ENCODE measurements around the gene C13orf46.

The C13orf46 gene

GRCh38 chr13:113981194-113981605 lies 7.3 kb upstream of the C13orf46 start:
- TF ChIP-seq, protein P1, sequence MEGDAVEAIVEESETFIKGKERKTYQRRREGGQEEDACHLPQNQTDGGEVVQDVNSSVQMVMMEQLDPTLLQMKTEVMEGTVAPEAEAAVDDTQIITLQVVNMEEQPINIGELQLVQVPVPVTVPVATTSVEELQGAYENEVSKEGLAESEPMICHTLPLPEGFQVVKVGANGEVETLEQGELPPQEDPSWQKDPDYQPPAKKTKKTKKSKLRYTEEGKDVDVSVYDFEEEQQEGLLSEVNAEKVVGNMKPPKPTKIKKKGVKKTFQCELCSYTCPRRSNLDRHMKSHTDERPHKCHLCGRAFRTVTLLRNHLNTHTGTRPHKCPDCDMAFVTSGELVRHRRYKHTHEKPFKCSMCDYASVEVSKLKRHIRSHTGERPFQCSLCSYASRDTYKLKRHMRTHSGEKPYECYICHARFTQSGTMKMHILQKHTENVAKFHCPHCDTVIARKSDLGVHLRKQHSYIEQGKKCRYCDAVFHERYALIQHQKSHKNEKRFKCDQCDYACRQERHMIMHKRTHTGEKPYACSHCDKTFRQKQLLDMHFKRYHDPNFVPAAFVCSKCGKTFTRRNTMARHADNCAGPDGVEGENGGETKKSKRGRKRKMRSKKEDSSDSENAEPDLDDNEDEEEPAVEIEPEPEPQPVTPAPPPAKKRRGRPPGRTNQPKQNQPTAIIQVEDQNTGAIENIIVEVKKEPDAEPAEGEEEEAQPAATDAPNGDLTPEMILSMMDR (IDR thresholded peaks at IDR 0.05; ENCODE audit: extremely low read depth, insufficient read depth, missing control alignments), result no peak
- in situ Hi-C loops (cut with MboI; ENCODE audit: low pct_unique_long_range_greater_than_20kb, low sequenced_read_pairs, unreplicated experiment), result no loop called here
- no peak for DNase-seq (ENCODE audit: low spot score)

GRCh38 chr13:113980489-113981064 lies 6.7 kb upstream of the C13orf46 start:
- in situ Hi-C loops (cut with MboI; ENCODE audit: low pct_unique_long_range_greater_than_20kb, low sequenced_read_pairs, unreplicated experiment), result no loop called here
- DNase-seq (ENCODE audit: low spot score), result no peak
- TF ChIP-seq, protein P1 (IDR thresholded peaks at IDR 0.05; ENCODE audit: extremely low read depth, insufficient read depth, missing control alignments), result no peak

DNA sequence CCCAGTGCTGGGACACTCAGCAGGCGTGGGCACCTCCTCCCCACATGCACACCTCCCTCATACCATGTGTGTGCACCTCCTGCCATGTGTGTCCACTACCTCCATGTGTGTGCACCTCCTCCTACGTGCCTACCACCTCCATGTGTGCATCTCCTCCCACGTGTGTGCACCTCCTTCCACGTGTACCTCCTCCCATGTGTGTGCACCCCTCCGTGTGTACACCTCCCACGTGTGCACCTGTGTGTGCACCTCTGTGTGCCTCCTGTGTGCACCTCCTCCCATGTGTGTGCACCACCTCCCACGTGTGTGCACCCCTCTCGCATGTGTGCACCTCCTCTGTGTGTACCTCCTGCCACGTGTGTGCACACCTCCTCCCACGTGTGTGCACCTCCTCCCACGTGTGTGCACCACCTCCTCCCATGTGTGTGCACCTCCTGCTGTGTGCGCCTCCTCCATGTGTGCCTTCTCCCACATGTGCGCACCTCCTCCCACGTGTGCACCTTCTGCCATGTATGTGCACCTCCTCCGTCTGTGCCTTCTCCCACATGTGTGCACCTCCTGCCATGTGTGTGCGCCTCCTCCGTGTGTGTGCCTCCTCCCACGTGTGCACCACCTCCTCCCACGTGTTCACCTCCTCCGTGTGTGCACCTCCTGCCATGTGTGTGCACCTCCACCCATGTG lies 6.1 kb upstream of the C13orf46 start:
- in situ Hi-C loops (cut with MboI; ENCODE audit: low pct_unique_long_range_greater_than_20kb, low sequenced_read_pairs, unreplicated experiment), result no loop called here
- TF ChIP-seq, protein P1 (IDR thresholded peaks at IDR 0.05; ENCODE audit: extremely low read depth, insufficient read depth, missing control alignments), result no peak
- no peak for DNase-seq (ENCODE audit: low spot score)

GRCh38 chr13:113978741-113979481 lies 5.0 kb upstream of the C13orf46 start:
- TF ChIP-seq, protein P1 (IDR thresholded peaks at IDR 0.05; ENCODE audit: extremely low read depth, insufficient read depth, missing control alignments), result no peak
- in situ Hi-C loops (cut with MboI; ENCODE audit: low pct_unique_long_range_greater_than_20kb, low sequenced_read_pairs, unreplicated experiment), result no loop called here

GRCh38 chr13:113977976-113978375 lies 4.1 kb upstream of the C13orf46 start:
- in situ Hi-C loops (cut with MboI; ENCODE audit: low pct_unique_long_range_greater_than_20kb, low sequenced_read_pairs, unreplicated experiment), result no loop called here
- DNase-seq (ENCODE audit: low spot score), result no peak
- TF ChIP-seq, protein P1 (IDR thresholded peaks at IDR 0.05; ENCODE audit: extremely low read depth, insufficient read depth, missing control alignments), result no peak

More at GRCh38 chr13:113978741-113979481, 5.0 kb upstream of the C13orf46 start:
- DNase-seq (ENCODE audit: low spot score), result no peak

- TF ChIP-seq, protein P1 (IDR thresholded peaks at IDR 0.05; ENCODE audit: extremely low read depth, insufficient read depth, missing control alignments), result no peak
- DNase-seq (ENCODE audit: low spot score), result no peak
- in situ Hi-C loops (cut with MboI; ENCODE audit: low pct_unique_long_range_greater_than_20kb, low sequenced_read_pairs, unreplicated experiment), result no loop called here
Measured at GRCh38 chr13:113976711-113977684, 3.1 kb upstream of the C13orf46 start.
